GM21619 (cell line): ENCODE measurements around the gene SGSM1.

Experiments used
- ATAC-seq: cut with Tn5 transposase; IDR thresholded peaks from one replicate; pipeline ENCODE4 v1.9.1; 2021; ENCODE audit not compliant: unreplicated experiment

Gene SGSM1

GRCh38 chr22:24805790-24806662 is at the start of gene SGSM1:
TSS of gene SGSM1 (plus strand) at chr22:24806211. CDS start at chr22:24806326, 115 bp downstream.
- ATAC-seq = peak; percentile 45

GRCh38 chr22:24758164-24758799 is 47.7 kb upstream of the SGSM1 start:
- no peak for ATAC-seq

GRCh38 chr22:24759765-24760164 is 46.2 kb upstream of the SGSM1 start:
- no peak for ATAC-seq

- ATAC-seq = no peak
Measured at GRCh38 chr22:24760708-24761306, 45.2 kb upstream of the SGSM1 start.

- ATAC-seq = no peak
Measured at GRCh38 chr22:24761888-24762675, 43.9 kb upstream of the SGSM1 start.

- no peak for ATAC-seq
Measured at GRCh38 chr22:24763872-24764485, 42.0 kb upstream of the SGSM1 start.

GRCh38 chr22:24765166-24765565 is 40.8 kb upstream of the SGSM1 start:
- no peak for ATAC-seq

- ATAC-seq = no peak
Measured at GRCh38 chr22:24768537-24769374, 37.3 kb upstream of the SGSM1 start.

- ATAC-seq = no peak
Measured at GRCh38 chr22:24772493-24773220, 33.4 kb upstream of the SGSM1 start.

- ATAC-seq = no peak
Measured at GRCh38 chr22:24775769-24776492, 30.1 kb upstream of the SGSM1 start.

- no peak for ATAC-seq
Measured at GRCh38 chr22:24776525-24776924, 29.5 kb upstream of the SGSM1 start.

GRCh38 chr22:24789516-24789915 is 16.5 kb upstream of the SGSM1 start:
- ATAC-seq = no peak

- ATAC-seq = no peak
Measured at GRCh38 chr22:24791362-24791761, 14.6 kb upstream of the SGSM1 start.

- ATAC-seq = no peak
Measured at GRCh38 chr22:24796056-24796455, 10.0 kb upstream of the SGSM1 start.

GRCh38 chr22:24796860-24797259 is 9.2 kb upstream of the SGSM1 start:
- ATAC-seq = no peak

GRCh38 chr22:24801901-24802465 is 4.0 kb upstream of the SGSM1 start:
- no peak for ATAC-seq

GRCh38 chr22:24803064-24803542 is 2.9 kb upstream of the SGSM1 start:
- ATAC-seq = no peak

GRCh38 chr22:24806663-24807001 is 621 bp downstream of the SGSM1 start:
- no peak for ATAC-seq
